Ovary (tissue), 3 donors: ENCODE results near the gene ARRB2.

Experiments
- EP300 ChIP-seq: sonication (generic); formaldehyde crosslinking; IDR thresholded peaks from one replicate; pipeline ENCODE4 v1.6.1; 2017; ENCODE audit warnings: antibody characterized with exemption
- TF ChIP-seq, protein P1 (sequence below), 3 donors: fragments of 450-650 bp in 2 of 3; fragments of 200-600 bp in 1 of 3; IDR thresholded peaks; one replicate each; pipeline versions ENCODE4 v1.5.1 to v1.8.0; 2016 to 2022; ENCODE audit warnings: antibody characterized with exemption in 3 of 3, mild to moderate bottlenecking in 1 of 3
- donor health status: DM: no; HTN: no; CAD: no.

DNA sequence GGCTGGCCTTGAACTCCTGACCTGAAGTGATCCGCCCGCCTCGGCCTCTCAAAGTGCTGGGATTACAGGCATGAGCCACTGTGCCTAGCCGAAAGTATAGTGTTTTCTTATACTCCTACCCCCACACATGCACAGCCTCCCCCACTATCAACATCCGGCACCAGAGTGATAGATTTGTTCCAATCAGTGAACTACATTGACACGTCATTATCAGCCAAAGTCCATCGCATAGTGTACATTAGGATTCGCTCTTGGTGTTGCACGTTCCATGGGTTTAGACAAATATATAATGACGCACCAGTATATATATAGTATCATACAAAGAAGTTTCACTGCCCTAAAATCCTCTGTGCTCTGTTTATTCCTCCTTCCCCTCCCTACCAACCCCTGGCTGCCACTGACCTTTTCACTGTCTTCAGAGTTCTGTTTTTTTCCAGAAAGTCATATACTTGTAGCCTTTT is 49.4 kb downstream of the ARRB2 start:
- no peak for TF ChIP-seq EP300
- TF ChIP-seq, protein P1, sequence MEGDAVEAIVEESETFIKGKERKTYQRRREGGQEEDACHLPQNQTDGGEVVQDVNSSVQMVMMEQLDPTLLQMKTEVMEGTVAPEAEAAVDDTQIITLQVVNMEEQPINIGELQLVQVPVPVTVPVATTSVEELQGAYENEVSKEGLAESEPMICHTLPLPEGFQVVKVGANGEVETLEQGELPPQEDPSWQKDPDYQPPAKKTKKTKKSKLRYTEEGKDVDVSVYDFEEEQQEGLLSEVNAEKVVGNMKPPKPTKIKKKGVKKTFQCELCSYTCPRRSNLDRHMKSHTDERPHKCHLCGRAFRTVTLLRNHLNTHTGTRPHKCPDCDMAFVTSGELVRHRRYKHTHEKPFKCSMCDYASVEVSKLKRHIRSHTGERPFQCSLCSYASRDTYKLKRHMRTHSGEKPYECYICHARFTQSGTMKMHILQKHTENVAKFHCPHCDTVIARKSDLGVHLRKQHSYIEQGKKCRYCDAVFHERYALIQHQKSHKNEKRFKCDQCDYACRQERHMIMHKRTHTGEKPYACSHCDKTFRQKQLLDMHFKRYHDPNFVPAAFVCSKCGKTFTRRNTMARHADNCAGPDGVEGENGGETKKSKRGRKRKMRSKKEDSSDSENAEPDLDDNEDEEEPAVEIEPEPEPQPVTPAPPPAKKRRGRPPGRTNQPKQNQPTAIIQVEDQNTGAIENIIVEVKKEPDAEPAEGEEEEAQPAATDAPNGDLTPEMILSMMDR (IDR thresholded peaks at IDR 0.05) = no peak
